T1000 (cell line): ENCODE measurements around the gene NME9.

ENCODE experiments used
- DNase-seq: peaks from one replicate; lab custom pipeline; 2025; ENCODE audit warnings: mixed read lengths; lab: John Stamatoyannopoulos, UW

Gene NME9

GRCh38 chr3:138282836-138283235 lies 46.8 kb downstream of the NME9 start:
- DNase-seq = no peak

- DNase-seq = no peak
Observed at GRCh38 chr3:138281561-138281960, 48.1 kb downstream of the NME9 start.

- no peak for DNase-seq
Observed at GRCh38 chr3:138271189-138271794, 58.4 kb downstream of the NME9 start.

DNA sequence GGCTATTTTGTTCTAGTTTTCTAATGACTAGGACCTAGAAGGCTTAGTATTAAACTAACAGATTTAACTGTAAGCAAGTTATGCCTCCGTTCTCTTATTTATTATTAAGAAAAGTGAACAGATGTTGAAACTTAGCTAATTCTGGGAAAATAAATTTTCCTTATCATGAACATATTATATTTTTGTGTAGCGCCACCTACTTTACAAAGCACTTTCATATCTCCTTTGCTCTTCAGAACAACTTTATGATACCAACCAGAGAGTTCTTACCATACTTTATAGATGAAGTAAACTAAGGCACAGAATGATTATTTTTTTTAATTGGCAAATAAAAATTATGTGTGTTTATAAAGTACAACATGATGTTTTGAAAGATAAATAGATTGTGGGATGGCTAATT lies 59.4 kb downstream of the NME9 start:
- no peak for DNase-seq

DNA sequence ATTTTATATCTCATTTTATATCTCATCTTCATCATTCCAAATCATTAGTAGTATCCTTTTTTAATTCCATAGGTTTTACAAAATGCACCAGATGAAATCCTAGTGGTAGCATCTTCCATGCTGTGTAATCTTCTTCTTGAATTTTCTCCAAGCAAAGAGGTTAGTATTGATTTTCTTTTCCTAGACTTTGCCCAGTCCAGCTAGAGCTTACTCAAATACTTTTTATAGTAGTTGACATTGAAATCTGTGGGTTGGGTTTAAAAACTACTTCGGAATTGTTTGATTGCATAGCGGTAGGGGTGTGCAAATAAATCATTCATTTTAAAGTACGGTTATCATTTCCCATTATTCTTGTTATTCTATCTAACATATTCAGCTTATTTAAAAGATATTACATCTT lies 62.6 kb downstream of the NME9 start:
- no peak for DNase-seq

DNA sequence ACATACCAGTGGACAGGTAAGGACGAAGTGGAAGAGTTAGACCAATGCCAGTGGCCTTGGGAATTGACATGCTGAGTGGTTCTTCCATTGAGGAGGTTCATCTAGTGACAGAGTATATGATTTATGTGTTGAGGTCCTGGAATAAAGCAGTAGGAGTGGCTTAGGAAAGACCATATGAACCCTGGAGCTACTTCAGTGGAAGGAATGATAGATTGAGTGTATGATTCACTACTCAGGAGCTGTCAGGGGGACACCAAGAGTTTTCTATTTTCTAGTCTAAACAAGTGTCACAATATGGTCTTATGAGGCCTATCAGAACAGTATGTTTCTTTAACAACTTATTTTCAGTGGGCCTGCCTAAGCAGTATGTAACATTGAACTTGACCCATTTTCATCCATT lies 63.9 kb downstream of the NME9 start:
- DNase-seq = no peak

DNA sequence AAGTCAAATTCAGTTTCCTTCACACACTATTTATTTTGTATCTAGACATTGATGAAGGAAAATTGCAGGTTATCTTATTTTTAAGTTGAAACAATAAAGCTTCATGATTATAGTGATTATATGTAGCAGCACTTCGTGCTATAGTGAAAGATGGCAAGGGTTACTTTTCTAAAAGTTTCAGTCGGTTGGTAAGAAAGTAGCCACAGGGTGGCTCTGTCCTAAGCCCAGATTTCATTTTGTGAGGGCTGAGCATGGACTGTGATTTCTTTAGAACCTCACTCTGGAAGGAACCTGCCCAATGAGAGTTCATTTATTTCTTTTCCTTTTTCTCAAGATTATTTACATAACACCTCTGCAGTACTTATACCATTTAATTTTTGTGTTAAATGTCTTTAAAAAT lies 66.5 kb downstream of the NME9 start:
- no peak for DNase-seq

GRCh38 chr3:138260611-138261010 lies 69.0 kb downstream of the NME9 start:
- DNase-seq = no peak

- no peak for DNase-seq
Observed at GRCh38 chr3:138259126-138259525, 70.5 kb downstream of the NME9 start.

DNA sequence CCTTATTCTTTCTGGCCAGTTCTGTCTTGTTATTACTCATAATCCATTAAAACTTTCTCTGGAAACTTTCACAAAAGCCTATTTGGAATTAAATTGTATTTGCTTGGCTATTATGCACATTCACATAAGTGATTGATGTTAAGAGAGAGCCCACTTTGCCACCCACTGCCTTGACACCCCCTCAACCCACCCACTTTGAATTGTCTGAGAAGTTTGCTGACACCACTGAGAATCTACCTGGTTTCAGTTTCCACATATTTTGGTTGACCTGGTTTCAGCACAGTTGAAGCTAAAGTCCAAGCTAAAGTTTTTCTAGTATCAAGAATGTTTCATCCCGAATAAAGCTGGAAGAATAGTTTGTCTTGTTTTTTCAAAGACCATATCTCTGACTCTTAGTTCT lies 71.7 kb downstream of the NME9 start:
- no peak for DNase-seq

DNA sequence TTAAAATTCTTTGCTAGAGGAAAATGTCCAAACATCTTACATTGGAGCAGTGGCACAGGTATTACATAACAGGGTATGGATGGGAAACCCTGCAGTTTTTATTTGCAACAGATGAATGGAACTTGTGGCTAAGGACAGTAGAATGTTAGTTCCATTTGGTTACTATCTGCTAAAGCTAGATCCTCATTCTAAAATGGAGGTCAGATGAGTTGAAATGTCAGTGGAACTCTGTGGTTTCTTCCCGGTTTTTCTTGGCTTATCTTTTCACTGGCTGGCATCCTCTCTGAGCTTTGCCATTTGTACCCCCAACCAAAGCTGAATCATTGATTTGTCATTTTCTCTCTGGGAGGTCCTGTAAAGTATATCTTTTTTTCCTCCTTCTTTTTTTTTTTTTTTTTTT lies 73.6 kb downstream of the NME9 start:
- no peak for DNase-seq

DNA sequence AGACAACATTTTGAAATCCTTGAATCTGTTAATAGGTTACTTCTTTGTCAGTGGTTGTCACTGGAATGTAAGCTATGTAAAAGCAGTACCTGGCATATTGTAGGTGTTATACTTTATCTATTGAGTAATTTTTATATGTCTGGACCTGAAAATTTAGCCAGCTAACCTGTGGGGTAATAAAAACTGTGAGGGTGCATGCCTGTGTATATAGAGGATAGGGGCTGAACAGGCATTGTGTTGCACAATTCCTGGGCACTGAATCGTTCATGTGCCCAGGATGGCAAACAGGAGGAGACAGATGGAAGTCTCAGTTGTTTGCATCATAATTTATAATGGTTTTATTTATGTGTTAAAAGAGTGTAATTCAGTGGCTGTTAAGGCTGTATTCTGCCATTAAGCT lies 75.4 kb downstream of the NME9 start:
- no peak for DNase-seq

- no peak for DNase-seq
Observed at GRCh38 chr3:138253609-138254008, 76.0 kb downstream of the NME9 start.
